ENCODE data around the gene MRFAP1L1.
"Not testable (repeated sequence)": the region's sequence is repeated elsewhere in the genome, so short reads cannot be mapped to it uniquely, and the experiment has no call there.

MRFAP1L1 gene

DNA sequence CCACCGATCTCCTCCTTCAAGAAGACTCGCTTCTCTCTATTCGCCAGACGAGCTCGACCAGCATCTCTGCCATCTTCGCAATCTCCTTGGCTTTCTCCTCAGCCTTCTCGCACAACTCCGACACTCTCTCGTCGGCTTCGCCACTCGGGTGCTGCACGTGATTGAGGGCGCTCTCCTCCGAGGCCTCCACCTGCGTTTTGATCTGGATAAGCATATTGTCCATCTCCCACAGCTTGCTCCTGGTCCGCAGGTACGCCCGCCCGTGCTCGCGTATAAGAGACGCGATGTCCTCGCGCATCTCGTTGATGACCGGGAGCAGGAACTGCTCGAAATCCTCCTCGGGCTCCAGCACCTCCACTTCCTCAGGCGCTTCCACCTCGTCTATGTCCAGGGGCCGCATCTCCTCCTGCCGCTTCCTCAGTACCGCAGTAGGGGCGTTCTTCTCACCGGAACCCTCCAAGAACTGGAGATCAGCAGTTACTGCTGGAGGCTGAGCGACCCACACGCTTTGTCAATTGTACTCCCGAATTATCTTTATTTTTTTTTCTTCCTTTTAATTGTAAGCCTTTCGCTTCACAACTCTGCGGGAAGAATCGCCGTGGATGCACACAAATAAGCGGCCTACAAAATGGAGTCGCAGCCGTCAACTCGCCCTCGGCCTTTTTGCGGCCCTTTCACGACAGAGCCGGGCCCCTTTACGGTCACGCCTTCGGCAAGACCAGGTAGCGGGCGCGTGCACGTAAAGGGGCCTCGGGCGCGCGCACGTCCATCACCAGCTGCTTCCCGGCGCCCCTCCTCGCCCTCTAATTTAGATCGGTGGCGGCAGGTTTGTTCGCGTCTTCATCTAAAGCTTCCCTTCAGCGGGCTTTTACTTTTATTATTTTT lies at the start of gene MRFAP1L1:
TSS of gene MRFAP1L1 (minus strand) at position 636 of the 885 bp plus-strand sequence. CDS start at position 400, 236 bp downstream.
- peak; percentile 97 for DNase-seq (ENCODE audit: low read depth)

DNA sequence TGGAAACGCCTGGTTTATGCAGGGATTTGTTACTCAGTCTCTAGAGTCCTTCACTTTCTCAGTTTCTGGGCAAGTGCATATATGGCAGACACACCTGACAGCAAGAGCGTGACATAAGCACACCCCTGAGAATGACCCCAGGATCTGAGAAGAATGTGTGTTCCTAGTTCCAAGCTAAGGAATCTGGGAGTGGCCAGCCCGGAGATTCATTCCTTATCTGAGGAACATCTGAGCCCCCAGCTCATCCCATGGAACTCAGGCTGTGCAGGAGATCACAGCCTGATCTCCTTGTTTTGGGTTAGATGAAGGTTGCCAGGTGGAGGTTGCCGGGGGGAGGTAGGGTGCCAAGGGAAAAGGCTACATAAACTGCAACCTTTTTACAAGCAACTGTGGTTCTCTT lies 49.1 kb upstream of the MRFAP1L1 start:
- no peak for DNase-seq (ENCODE audit: low read depth)

DNA sequence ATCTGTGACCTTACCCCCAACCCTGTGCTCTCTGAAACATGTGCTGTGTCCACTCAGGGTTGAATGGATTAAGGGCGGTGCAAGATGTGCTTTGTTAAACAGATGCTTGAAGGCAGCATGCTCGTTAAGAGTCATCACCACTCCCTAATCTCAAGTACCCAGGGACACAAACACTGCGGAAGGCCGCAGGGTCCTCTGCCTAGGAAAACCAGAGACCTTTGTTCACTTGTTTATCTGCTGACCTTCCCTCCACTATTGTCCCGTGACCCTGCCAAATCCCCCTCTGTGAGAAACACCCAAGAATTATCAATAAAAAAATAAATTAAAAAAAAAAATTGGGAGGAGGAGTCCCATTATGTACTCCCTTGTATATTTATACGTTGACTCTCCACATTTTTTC lies 46.7 kb upstream of the MRFAP1L1 start:
- not testable (repeated sequence) for DNase-seq (ENCODE audit: low read depth)

DNA sequence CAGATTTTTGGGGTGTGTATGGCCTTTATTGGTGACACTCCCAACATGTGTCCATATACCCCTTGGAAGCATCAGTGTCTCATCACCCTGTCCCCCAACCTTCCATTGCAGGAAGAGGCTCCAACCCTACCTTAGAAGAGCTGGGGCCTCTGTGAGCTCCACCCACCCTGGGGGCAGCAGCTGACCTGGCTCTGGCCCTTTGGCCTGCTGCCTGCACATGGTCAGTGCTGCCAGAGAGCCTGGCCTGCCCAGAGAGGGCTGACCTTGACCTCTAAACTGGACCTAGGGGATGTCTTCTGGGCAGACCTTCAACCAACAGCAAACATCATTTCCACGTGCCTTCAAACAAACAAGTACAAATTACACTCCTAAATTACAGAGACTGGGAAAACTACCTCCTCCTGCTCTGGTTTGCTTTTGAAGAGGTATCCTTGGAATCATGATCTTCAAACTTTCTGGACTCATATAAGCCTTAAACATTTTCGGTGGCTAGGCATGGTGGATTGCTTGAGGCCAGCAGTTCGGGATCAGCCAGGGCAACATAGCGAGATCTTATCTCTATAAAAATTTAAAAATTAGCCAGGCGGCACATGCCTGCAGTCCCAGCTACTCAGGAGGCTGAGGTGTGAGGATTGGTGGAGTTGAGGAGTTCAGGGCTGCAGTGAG lies 45.6 kb upstream of the MRFAP1L1 start:
- no peak for DNase-seq (ENCODE audit: low read depth)

DNA sequence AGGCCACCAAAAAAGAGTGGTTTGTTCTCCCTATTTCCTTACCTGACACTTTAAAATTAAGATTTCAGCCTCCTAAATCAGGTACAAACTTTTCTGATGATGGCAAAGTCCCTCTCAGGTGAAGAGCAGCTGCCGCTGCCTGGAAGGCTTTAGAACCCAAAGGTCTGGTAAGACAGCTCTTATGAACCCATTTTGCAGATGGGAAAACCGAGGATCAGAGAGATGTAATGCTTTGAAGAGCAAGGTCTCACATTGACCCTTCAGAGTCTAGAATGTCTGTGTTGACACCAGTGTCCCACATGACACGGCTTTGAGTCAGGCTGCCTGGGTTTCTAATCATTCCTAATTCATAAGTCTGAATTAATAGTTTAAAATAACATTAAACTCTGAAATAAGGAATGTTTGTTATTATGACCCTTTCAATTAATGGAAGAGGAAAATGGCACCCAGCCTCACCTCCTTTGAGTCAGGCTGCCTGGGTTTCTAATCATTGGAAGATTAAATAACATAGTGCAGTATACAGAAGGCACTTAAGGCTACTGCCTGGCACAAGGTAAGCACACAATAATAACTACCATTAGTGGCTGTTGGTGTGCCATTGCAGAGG lies 44.9 kb upstream of the MRFAP1L1 start:
- DNase-seq (ENCODE audit: low read depth) = no peak

DNA sequence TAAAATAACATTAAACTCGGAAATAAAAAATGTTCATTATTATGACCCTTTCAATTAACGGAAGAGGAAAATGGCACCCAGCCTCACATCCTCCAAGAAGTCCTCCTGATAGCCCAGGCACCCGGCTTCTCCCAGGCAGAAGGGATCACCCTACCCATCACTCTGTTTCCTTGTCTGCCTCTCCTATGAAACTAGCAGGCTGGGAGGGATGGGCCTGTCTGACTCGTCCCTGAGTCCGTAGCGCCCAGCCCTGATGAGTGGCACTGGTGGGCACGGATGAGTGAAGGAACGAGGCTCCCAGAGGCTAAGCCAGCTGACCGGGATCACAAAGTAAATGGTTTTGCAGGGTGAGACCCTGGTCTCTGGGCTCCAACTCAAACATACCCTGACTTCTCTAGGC lies 44.2 kb upstream of the MRFAP1L1 start:
- DNase-seq (ENCODE audit: low read depth) = no peak

DNA sequence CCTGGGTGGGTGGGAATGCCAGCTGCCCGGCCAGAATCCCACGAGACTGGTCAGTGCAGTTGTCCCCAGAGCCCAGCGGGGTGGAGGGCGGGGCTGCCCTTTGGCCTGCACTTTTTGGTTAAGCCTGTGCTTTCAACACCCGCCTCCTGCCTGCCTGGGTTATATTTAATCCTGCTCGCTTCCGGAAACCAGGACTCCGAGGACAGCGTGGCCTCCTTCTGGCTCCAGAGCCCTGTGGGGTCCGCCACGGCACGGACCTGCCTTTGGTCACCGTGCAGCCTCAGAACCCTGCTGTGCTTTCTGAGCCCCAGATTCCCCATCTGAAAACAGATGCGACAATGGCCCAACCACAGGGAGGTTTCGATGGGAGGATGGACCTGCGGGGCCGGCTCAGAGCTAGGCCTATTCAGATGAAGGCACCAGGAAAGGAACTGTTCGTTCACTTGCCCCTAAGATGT lies 43.5 kb upstream of the MRFAP1L1 start:
- no peak for DNase-seq (ENCODE audit: low read depth)

DNA sequence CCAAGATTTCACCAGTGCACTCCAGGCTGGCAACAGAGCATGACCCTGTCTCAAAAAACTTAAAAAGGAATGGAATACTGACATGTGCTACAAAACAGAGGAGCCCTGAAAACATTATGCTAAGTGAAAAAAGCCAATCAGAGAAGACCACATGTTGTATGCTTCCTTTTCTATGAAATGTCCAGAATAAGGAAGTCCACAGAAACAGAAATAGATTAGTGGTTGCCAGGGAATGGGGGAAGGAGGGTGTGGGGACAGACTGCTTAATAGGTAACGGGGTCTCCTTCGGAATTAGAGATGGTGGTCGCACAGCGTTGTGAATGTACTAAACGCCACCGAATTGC lies 42.8 kb upstream of the MRFAP1L1 start:
- DNase-seq (ENCODE audit: low read depth) = no peak

DNA sequence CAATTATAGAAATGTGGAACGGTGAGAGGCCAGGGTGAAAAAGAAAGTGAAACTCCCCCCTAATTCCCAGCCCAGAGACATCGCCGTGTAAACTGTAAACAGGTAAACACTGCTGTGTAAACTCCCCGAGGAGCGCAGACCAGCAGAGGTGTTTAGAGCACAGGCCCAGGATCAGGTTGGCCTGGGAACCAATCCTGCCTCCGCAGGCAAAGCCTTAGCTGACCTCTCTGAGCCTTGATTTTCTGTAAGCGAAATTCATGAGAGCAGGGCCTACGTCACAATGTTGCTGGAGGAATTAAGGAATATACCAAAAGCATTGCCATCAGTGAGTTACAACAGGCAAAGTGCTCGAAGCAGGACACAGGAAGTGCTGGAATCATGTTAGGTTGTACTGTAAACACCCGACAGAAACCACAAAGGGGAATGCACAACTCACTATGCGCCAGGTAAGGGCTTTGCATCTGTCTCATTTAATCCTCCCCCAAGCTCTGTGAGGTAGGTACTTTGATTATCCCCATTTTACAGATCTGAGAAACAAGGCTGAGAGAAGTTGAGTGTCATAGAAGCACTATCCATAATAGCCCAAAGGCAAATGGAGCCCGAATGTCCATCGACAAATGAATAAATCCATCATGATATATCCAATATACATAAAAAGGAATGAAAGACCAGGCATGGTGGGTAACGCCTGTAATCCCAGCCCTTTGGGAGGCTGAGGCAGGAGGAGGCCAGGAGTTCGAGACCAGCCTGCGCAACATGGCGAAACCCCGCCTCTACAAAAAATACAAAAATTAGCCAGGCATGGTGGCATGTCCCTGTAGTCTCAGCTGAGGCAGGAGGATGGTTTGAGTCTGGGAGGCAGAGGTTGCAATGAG lies 42.2 kb upstream of the MRFAP1L1 start:
- no peak for DNase-seq (ENCODE audit: low read depth)

DNA sequence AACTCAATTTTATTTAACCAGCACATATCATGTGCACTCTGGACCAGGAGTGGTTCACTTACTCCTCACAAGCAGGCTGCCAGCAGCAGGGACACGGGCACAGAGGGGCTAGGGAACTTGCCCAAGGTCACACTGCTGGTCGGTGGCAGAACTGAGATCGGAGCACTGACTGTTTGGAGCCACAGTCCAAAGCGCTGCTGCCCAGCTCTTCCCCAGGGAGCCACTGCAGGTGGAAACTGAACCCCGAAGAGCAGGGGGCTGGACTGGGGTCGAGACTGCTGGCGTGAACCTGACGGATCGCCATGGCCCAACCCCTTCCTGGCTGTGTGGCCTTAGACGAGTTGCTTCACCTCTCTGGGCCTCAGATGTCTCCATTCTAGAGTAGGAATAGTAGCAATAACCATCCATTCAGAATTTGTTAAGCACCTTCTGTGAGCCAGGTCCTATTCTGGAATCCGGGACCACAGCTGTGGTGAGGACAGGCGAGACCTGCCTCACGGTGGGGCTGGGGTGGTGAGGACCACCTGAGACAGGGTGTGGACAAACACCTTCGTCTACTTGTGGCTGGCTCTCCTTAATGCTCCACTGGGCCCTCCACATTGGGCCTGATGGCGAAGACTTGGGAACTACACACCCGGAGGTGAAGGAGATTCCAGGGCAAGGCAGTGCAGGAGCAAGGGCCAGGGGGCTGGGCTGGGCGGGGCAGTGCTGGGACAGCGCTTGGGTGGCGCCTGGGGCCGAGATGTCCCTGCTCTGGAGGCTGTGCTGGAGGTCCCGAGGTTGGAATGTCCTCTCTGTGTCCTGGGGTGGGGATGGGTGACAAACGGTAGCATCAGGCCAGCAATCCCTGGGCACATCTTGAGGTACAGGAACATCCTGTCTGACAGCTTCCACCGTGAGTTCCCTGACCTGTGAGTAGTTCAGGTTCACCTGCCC lies 40.9 kb upstream of the MRFAP1L1 start:
- no peak for DNase-seq (ENCODE audit: low read depth)

DNA sequence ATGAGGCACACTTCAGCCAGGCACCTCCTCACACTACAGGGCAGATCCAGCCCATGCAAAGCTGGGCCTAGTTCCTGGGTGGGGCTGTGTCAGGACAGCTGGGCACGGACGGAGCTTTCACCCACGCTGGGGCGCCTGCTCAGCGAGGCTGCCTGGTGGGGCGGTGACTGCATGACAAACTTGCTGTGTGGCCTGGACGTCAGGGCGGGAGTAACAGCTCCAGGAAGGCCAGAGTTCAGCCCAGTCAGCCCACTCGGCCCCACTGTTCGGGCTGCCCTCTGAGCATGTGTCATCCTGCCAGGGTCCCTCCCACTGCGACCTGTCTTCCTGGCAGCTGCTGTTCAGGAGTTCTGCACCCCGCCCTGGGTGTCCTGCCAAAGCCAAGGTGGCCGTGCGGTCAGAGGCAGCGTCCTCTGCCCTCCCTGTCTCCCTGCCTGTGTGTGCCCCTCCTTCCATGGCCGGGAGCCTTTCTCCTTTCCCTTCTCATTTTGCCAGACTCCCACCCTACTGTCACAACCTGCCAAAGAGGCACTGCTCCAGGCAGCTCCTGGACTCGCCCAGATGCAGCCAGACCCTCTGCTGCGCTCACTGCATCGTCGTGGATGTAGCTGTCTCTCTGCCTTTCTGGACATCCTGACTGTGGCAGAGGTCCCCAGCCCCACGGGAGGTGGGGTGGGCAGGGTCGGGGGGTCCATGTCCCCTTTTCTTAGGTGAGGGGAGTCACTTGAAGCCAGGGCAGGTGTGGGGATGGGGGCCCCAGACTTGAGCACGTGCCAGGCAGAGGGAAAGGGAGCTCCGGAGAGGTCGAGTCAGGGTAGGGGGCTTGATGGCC lies 39.9 kb upstream of the MRFAP1L1 start:
- no peak for DNase-seq (ENCODE audit: low read depth)

DNA sequence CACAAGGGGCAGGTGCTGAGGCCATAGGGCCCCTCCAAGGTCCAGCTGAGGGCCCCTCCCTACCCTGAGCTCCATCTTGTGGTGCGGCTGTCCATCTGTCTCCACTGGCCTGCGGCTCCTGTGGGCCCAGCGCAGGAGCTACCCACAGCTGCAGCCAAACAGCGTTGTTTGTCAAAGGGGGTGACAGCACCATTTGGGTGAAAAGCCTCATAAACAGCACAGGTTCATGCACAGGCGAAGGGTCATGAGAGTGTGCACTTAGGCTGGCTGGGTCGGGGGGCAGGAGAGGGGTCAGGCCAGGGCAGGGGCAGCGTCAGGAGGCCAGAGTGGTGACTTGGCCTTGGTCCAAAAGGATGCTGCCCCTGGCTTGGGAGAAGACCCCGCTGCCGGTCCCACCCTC lies 38.6 kb upstream of the MRFAP1L1 start:
- DNase-seq (ENCODE audit: low read depth) = no peak

DNA sequence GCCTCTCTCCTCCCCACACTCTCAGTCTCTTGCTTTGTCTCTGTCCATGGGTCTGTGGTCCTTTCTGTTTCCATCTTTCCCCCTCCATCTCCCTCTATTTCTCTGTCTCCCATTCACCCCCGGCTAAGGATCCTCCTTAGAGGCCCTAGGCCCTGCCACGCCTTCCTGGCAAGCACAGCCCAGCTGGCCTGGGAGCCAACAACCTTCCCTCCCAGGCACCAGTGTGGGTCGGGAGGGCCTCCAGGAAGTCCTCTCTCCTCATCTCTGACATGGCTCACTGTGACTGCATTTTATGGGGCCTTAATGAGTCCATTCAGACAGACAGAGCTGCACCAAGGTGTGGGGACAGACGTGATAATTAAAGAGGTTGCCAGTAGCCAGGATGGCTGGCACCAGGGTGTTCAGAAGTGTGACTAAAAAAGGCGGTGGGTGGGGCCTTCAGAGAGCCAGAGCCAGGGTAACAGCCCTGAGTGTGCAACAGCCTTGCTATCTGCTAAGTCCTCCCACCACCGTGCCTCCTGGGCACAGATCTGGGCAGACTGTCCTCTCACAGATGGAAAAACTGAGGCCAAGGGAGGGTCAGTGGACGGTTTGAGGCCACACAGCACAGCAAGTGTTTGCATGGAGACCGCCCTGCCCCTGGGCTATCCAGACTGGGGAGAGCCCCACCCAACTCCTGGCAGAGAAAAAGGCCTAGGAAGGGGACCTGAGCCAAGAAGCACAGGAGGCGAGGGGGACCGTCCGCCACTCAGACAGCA lies 37.8 kb upstream of the MRFAP1L1 start:
- DNase-seq (ENCODE audit: low read depth) = no peak

DNA sequence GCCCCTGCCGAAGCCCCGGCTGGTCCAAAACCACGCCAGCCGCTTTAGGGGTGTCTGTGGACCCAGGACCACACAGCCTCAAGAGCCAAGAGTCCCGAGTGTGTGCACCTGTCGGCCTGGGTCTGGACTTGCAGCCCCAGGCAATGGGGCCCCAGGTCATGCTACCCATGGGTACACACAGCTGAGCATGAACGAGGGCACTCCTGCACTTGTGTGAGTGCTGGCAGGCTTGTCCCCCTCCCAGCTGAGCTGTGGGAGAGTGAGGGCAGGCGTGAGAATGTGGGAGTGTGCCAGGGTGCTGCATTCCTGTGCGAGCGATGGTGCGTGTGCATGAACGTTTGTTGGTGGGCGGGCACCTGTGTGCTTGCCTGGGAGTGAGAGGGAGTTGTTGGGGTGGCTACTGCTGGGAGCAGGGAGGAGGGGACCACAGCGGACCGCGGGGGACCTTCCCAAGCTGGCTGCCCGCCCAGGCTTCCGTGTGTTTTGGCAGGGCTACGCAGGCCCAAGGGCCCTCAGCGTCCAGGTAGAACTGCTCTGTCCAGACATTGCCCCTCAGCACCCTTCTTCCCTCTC lies 37.1 kb upstream of the MRFAP1L1 start:
- no peak for DNase-seq (ENCODE audit: low read depth)

DNA sequence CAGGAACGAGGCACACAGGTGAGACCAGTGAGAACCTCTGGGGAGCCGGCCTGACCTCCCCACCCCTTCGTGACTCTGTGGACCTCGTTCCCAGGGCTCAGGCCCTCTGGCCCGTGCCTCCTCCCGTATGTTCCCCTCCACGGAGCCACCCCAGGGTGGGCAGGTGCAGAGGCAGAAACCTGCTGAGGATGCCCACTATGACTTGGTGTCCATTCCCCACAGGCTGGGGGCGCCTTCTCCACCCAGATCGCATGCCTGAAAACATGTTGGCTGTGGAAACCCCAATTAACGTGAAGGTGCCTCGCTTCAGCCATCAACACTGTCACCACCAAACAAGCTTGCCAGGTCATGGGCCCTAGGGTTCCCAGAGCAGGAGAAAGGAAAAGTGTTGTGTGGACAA lies 33.3 kb upstream of the MRFAP1L1 start:
- no peak for DNase-seq (ENCODE audit: low read depth)

DNA sequence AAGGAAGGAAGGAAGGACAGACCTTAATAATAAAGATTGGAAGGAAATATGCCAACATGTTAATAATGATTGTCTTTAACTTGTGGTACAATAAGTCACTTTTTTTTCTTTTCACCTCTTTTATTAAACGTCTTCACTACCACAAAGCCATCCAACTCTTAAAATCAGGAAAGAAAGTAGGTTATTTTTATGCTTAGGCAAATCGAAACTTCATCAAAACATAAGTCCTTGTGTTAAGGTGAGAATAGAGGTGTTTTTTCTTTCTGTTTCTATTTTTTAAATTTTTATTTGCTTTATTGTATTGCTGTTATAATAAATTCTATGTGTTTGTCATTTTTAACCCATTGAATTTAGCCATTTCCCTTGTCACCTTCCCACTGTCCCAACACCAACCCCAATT lies 32.8 kb upstream of the MRFAP1L1 start:
- DNase-seq (ENCODE audit: low read depth) = no peak

DNA sequence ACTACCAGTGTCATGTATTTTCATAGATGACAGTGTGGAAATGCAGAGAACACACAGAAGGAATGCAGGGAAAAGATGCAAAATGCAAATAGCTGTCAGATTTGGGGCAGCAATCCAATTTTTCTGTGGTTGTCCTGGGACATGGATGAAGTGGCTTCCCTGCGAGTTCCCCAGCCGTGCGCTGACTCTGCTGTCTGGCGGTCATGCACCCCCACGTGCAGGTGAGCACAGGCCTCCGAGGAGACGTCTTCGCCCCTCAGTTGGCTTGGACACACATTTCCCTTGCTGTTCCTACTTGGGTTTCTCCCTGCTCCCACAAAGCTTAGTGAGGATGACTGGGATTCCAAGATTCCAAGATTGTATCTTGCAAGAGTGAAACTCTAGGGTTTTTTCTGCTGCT lies 30.7 kb upstream of the MRFAP1L1 start:
- no peak for DNase-seq (ENCODE audit: low read depth)

DNA sequence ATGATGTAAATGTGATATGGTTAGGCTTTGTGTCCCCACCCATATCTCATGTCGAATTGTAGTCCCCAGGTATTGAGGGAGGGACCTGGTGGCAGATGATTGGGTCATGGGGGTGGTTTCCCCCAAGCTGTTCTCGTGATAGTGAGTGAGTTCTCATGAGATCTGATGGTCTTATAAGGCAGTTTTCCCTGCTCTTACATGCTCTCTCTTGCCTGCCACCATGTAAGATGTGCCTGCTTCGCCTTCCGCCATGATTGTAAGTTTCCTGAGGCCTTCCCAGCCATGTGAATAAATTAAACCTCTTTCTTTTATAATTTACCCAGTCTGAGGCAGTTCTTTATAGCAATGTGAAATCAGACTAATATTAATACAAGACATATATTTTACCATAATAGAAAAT lies 30.3 kb upstream of the MRFAP1L1 start:
- DNase-seq (ENCODE audit: low read depth) = no peak

Measured in activated gamma-delta T cell treated with anti-CD3 and anti-CD28 coated beads, Interleukin-2, amount 50 U/mL, for 16 hours (primary cell).